K562 (cell line): Measurements from ENCODE around the gene GNG5. TPM values are rescaled to one million over a fixed set of nuclear protein-coding genes. Genes with fewer than 3 reads are reported as not detected.

Source experiments
- ATAC-seq: fragments of 200-7000 bp; cut with Tn5 transposase; 3 replicates; pipeline ENCODE4 v1.9.1; 2020; ENCODE audit warnings: moderate library complexity
- BruUV-seq: library from RNA; stranded (reverse); fragments of 400-500 nt; replicated peaks from 2 replicates; lab custom pipeline; 2021; lab: Mats Ljungman, UMichigan
- CTCF ChIA-PET: fragments of 300-600 bp; formaldehyde crosslinking; extraction: SDS; loops from one replicate; lab custom pipeline; 2021; ENCODE audit warnings: low intra/inter-chr PET ratio; lab: Yijun Ruan, JAX
- POLR2A ChIA-PET: fragments of 300-600, 350-650 bp; sonication (Branson Sonifier 250); formaldehyde crosslinking; extraction: SDS; loops from one replicate; lab custom pipeline; 2021; ENCODE audit warnings: antibody characterized with exemption, inconsistent platforms; lab: Yijun Ruan, JAX
- DNase-seq, 4 experiments: peaks; one replicate each; pipeline versions ENCODE4 v3.0.0 to v3.0.0-alpha.2; 2011 to 2018; ENCODE audit warnings: low spot score in 3 of 4, mixed read lengths in 3 of 4; ENCODE audit errors: extremely low read depth in 1 of 4
- FAIRE-seq: peaks from 2 replicates; lab custom pipeline; 2011; peaks lifted over from hg19 to GRCh38; lab: Jason Lieb, UNC
- H2AFZ ChIP-seq: 2 replicates; pipeline ENCODE4 v1.6.0; 2011; ENCODE audit warnings: low read depth, low read length, control low read depth, inconsistent platforms
- H3K27ac ChIP-seq: fragments of 200-600 bp; 3 replicates; pipeline ENCODE4 v1.8.0; 2011; ENCODE audit warnings: low read depth, mild to moderate bottlenecking, control low read depth, inconsistent platforms, low read length, moderate library complexity, mixed read lengths; ENCODE audit errors: extremely low read depth
- H3K27me3 ChIP-seq, 2 experiments: fragments of 300-600 bp in 1 of 2; 2 replicates in 1 of 2; 3 replicates in 1 of 2; pipeline versions ENCODE4 v1.6.0 to v1.8.0; 2011; ENCODE audit warnings: inconsistent platforms in 2 of 2, low read length in 2 of 2, mild to moderate bottlenecking in 1 of 2, mixed read lengths in 1 of 2, moderate library complexity in 1 of 2; ENCODE audit not compliant: control insufficient read depth in 2 of 2, insufficient read depth in 2 of 2
- H3K36me3 ChIP-seq: fragments of 300-600 bp; 3 replicates; pipeline ENCODE4 v1.8.0; 2011; ENCODE audit warnings: mild to moderate bottlenecking, low read length, inconsistent platforms; ENCODE audit not compliant: control insufficient read depth, insufficient read depth
- H3K4me1 ChIP-seq, 2 experiments: fragments of 200-600 bp in 1 of 2; replicated peaks in 1 of 2; 2 replicates in 1 of 2; 3 replicates in 1 of 2; pipeline versions ENCODE4 v1.5.1 to v1.8.0; 2011; ENCODE audit warnings: inconsistent platforms in 2 of 2, low read length in 2 of 2, mild to moderate bottlenecking in 1 of 2, mixed read lengths in 1 of 2, moderate library complexity in 1 of 2; ENCODE audit not compliant: control insufficient read depth in 2 of 2, insufficient read depth in 2 of 2
- H3K4me2 ChIP-seq: 2 replicates; pipeline ENCODE4 v1.6.1; 2011; ENCODE audit warnings: low read length, control low read depth, inconsistent platforms, mixed read lengths; ENCODE audit not compliant: insufficient read depth
- H3K4me3 ChIP-seq: fragments of 200-600 bp; sonication (generic), shearing (Covaris generic); 2 replicates; pipeline ENCODE4 v1.5.1; 2016; ENCODE audit warnings: control low read depth, inconsistent platforms
- H3K79me2 ChIP-seq: fragments of 200-600 bp; 3 replicates; pipeline ENCODE4 v1.8.0; 2011; ENCODE audit warnings: low read length, inconsistent platforms; ENCODE audit not compliant: control insufficient read depth, insufficient read depth
- H3K9ac ChIP-seq, 2 experiments: 2 replicates each; pipeline versions ENCODE4 v1.6.0 to v1.6.1; 2011; ENCODE audit warnings: low read depth in 2 of 2, low read length in 2 of 2, control low read depth in 1 of 2, inconsistent platforms in 1 of 2, mild to moderate bottlenecking in 1 of 2, mixed read lengths in 1 of 2; ENCODE audit not compliant: insufficient read depth in 1 of 2
- H3K9me1 ChIP-seq: one replicate; pipeline ENCODE4 v1.6.0; 2011; ENCODE audit warnings: inconsistent platforms, mild to moderate bottlenecking, low read length, moderate library complexity; ENCODE audit not compliant: control insufficient read depth, insufficient read depth
- H3K9me3 ChIP-seq: replicated peaks from 2 replicates; pipeline ENCODE4 v1.5.1; 2011; ENCODE audit warnings: low read depth, low read length, inconsistent platforms; ENCODE audit not compliant: control insufficient read depth, insufficient read depth
- H4K20me1 ChIP-seq: replicated peaks from 2 replicates; pipeline ENCODE4 v1.6.1; 2011; ENCODE audit warnings: low read length, inconsistent platforms, mixed read lengths; ENCODE audit not compliant: control insufficient read depth, insufficient read depth
- EP400 ChIP-seq: fragments of 450-650 bp; IDR thresholded peaks from 2 replicates; pipeline ENCODE4 v1.6.1; 2017; ENCODE audit warnings: antibody characterized with exemption, mild to moderate bottlenecking, moderate library complexity
- HSF4 ChIP-seq: fragments of 250-450 bp; sonication (Bioruptor Pico); IDR thresholded peaks from 2 replicates; pipeline ENCODE4 v2.1.2; 2022; ENCODE audit warnings: mild to moderate bottlenecking, moderate library complexity, borderline replicate concordance
- POLR2A ChIP-seq: fragments of 450-650 bp; conservative IDR thresholded peaks from 2 replicates; pipeline ENCODE4 v1.6.1; 2016
- SIN3A ChIP-seq, 2 experiments: fragments of 150-350 bp in 1 of 2; IDR thresholded peaks; 2 replicates each; pipeline ENCODE4 v1.6.1; 2011 to 2016; ENCODE audit warnings: borderline replicate concordance in 2 of 2, low read depth in 2 of 2, low read length in 2 of 2, mild to moderate bottlenecking in 2 of 2, moderate library complexity in 2 of 2; ENCODE audit not compliant: control insufficient read depth in 1 of 2
- THRB ChIP-seq: fragments of 450-650 bp; formaldehyde crosslinking; conservative IDR thresholded peaks from 2 replicates; pipeline ENCODE4 v1.4.0; 2022; ENCODE audit warnings: mild to moderate bottlenecking, missing genetic modification characterization
- WGBS: fragments of 100-300 bp; shearing (Covaris generic); methylation state at CpG from one replicate; pipeline ENCODE4 v1.1.6; 2016; ENCODE audit warnings: low coverage, mixed read lengths; ENCODE audit not compliant: insufficient coverage; ENCODE audit errors: missing lambda C conversion rate; 5-methylcytosine and 5-hydroxymethylcytosine counted together
- in situ Hi-C: fragments of 300-500 bp; cut with MboI; formaldehyde crosslinking; loops from 4 replicates; pipeline ENCODE4 v1.15.0; 2018; ENCODE audit warnings: inconsistent platforms, mixed read lengths
- intact Hi-C: fragments of 100-400 bp; cut with micrococcal nuclease; formaldehyde crosslinking; loops from 2 replicates; pipeline ENCODE4 v1.14.2; 2022
- polyA plus RNA-seq, 8 experiments: library from polyadenylated mRNA; depleted of rRNA in 4 of 8; stranded (reverse) in 5 of 8; unstranded in 3 of 8; fragments of >200 nt; fragmentation: Nextera tagmentation in 2 of 8; fragmentation: Illumina TruSeq in 1 of 8; extraction: Ambion mirVana in 2 of 8; extraction: Trizol in 1 of 8; gene quantifications; 2 replicates each; pipeline versions ENCODE4 v1.2.1 to v1.2.3, GENCODE V29; 2011 to 2014; ENCODE audit warnings: inconsistent platforms in 1 of 8, missing spikeins in 1 of 8
- total RNA-seq, 7 experiments: library from RNA; depleted of rRNA in 6 of 7; stranded (reverse); fragments of >200 nt in 6 of 7; fragmentation: Illumina TruSeq in 2 of 7; extraction: Trizol in 2 of 7; gene quantifications; 2 replicates each; pipeline versions ENCODE4 v1.2.1 to v1.2.3, GENCODE V29; 2011 to 2021; ENCODE audit warnings: low replicate concordance in 1 of 7

GNG5 gene
- total and polyA plus RNA-seq, 9 of the 15 experiments (the other 6 are each of a cell fraction or from before 2014, with no cell fraction given): 61.9 to 243 (median 150) TPM

DNA sequence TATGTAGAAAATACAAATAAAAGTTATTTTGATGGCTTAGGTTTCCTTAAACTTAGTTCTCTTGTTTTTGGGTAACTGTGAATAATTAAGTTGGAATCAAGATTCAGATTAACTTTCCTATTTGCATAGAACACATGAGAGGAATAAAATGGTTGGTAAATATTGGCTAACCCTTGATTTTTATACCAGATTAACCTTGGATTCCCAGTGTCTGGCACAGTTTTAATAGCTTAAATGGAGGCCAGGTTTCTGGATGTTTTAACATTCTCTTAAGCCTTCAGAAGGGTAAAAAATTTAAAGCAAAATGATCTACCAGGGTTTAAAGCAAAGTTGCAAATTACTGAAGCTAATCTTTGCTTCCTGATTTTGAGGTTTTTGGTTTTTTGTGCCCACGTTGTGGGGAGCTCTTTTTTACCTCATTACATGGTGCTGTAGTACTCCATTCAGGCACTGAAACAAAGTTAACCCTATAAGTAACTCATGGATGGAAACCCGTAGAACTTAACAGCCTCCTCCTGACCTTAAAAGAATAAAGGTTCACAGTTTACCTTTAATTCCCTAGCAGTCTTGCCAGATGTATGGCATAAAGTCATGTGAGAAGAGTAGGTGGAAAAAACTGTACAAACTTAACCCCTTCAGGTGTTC, 8.6 kb downstream of the GNG5 start:
- H3K9me1 ChIP-seq: no peaks in the 10 kb centered on the region
- CTCF ChIA-PET: no interaction called here
- BruUV-seq: TSS peak; percentile 15

More for the DNA sequence above, 8.6 kb downstream of the GNG5 start:
- H3K9me3 ChIP-seq: no peaks in the 10 kb centered on the region
- no peaks in the 10 kb centered on the region for H4K20me1 ChIP-seq
- H3K27ac ChIP-seq: no peak overlapping the region
- H2AFZ ChIP-seq: no peak overlapping the region
- H3K36me3 ChIP-seq: peaks cover 98% of the 10 kb centered on the region
- POLR2A ChIA-PET: interaction anchor here (0.8 to 0.9 kb wide), 2 partner anchors 8 to 16 kb away, joined by 6 read pairs; partner anchors contain the start of genes GNG5 and SPATA1
- TF ChIP-seq POLR2A (0 out of 2 replicates have a peak, but pooled peaks have one; percentile 11), SIN3A (IDR thresholded peaks at IDR 0.05; ENCODE audit: borderline replicate concordance in 2 of 2, control insufficient read depth in 1 of 2, low read depth in 2 of 2, low read length in 2 of 2) (0 out of 4 replicates have a peak, but pooled peaks of 1 of the 2 experiments have one; percentile 41), HSF4 (no peak), EP400 (no peak), THRB (CRISPR knock-in tag) (0 out of 2 replicates have a peak, but pooled peaks have one; percentile 3)
- H3K4me2 ChIP-seq: no peak overlapping the region
- no peak overlapping the region for H3K4me3 ChIP-seq
- ATAC-seq: 0 out of 3 replicates have a peak, but pooled peaks have one; percentile 16
- H3K27me3 ChIP-seq: no peaks in the 10 kb centered on the region
- 57% methylated on average over 2 of the region's 2 CpGs for WGBS
- in situ Hi-C loops: no loop called here
- no peak overlapping the region for H3K9ac ChIP-seq
- peaks cover 39% of the 10 kb centered on the region for H3K79me2 ChIP-seq
- no peak for FAIRE-seq
- intact Hi-C loops: no loop called here
- no peak for DNase-seq
- H3K4me1 ChIP-seq: no peaks in the 10 kb centered on the region
